Measurements from ENCODE around the gene JAKMIP2.

The JAKMIP2 gene

DNA sequence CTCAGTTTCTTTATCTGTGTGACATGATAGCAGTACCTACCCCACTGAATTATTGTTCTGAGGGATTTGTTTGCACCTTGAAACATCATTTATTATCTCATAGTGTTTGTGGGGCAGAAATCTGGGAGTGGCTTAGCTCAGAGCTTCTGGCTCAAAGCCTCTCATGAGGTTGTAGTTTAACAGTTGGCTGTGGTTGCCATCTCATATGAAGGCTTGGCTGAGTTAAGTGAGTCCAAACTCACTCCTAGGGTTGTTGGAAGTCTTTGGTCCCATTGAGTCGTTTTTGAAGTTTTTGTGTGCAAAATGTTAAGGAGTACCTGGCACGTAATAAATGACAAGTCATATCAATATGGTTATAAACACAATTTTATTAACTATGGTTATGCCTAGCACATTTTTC, 3.6 kb upstream of the JAKMIP2 start:
- DNase-seq: no peak

DNA sequence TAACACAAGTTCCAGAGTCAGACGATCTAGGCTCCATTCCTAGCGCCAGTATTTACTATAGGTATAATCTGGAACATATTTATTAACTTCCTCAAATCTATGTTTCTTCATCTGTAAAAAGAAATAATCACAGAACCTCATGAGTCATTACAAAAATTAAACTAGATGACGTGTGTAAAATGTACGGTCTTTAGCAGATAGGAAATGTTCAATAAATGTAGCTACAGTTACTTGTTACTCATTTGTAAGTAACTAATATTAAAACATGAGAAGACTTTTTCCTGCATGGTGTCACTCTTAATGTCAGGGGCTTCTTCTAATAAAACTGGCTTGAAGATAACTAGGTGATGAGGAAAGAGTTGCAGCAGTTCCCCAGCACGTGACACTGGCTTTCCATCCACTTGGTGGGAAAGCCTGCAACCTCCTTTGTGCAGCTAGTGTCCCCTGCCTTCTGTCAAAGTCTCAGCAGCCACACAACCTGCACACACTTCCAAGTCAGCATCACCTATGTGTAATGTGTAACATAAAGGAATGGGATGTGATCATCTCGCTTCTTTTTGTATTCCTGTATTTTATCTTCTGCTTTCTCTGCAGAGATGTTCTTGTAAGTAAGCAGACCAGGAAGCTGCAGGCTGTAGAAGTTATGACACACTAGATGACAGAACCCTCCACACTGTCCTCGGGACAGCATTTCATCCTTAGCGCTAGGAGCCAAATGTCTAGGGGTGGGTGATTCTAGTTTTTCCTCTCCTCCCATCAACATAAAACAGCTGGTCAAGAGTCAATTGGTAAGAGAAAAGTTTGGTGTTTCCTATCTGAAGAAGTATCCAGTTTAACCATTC, 1.8 kb upstream of the JAKMIP2 start:
- no peak for DNase-seq

- DNase-seq: no peak
These were observed 1.5 kb downstream of the JAKMIP2 start for GRCh38 chr5:147780924-147781573.

DNA sequence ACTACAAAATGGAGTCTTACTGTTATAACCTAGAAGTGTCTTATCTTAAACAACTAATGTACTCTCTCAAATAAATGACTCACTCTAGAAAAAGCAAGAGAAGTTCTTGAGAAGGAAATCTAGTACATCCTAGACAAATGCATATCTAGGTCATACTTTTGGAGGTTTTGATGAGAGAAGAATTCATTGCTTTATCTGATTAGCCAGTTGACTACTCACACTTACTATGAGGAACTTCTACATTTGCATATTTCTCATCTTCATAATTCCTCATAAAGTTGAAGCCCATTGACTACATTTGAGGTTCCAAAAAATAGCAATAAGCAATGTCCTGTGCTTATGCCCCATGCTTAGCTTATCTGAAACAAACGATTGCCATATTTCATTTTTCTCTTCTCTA, 2.8 kb downstream of the JAKMIP2 start:
- no peak for DNase-seq

- DNase-seq: no peak
These were observed 5.5 kb downstream of the JAKMIP2 start for GRCh38 chr5:147776989-147777388.

GRCh38 chr5:147773587-147773986, 8.9 kb downstream of the JAKMIP2 start:
- no peak for DNase-seq

GRCh38 chr5:147773139-147773538, 9.4 kb downstream of the JAKMIP2 start:
- no peak for DNase-seq

DNA sequence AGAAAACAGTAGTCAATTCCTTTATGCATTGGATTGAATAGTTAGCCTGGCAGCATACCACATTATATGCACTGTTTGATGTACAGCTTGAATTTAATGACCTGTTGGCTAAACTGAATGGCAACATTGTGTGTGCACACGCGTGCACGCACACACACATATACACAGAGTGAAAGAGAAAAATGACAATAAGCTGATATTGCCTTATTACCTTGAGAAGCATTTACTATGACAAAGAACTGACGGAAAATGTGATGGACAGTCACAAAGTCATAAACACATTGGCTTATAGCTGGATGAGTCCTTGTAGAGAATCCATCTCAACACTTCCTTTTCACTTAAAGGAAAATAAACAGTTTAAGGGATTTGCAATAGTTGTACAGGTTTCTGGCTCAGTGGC, 15.5 kb downstream of the JAKMIP2 start:
- DNase-seq: no peak

GRCh38 chr5:147763791-147764525, 18.6 kb downstream of the JAKMIP2 start:
- no peak for DNase-seq

DNA sequence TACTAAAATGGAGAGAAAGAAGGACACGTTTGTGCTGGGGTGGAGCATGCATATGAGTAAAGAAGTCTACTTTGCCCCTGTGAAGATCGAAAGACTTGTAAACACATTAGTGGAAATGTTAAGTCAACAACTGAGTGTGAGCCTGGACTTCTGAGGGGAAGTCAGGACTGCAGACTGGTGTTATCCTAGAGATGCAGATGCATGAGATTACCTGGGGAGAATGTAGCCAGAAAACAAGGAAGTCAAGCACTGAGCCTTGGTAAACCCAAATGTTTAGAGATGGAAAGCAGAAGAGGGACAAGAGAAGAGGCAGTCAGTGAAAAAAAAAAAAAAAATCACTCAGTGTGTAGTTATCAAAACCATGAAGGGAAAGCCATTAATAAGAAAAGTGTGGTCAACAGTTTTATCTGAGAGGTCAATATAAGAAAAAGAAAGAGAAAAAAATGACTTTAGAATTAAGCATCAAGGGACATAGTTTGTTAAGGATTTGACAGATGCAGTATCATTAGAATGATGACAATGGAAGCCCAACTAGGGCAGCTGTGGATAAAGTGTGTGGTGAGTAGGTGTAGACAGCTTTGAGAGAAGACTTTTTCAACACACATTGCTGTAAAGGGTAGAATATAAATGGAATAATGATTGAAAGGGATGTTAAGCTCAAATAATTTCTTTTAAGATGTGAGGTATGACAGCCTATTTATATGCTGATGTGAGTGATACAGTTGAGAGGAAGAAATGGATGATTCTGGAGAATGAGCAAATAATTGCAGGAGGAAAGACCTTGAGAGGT, 22.2 kb downstream of the JAKMIP2 start:
- DNase-seq: no peak

GRCh38 chr5:147759441-147759840, 23.1 kb downstream of the JAKMIP2 start:
- no peak for DNase-seq

DNA sequence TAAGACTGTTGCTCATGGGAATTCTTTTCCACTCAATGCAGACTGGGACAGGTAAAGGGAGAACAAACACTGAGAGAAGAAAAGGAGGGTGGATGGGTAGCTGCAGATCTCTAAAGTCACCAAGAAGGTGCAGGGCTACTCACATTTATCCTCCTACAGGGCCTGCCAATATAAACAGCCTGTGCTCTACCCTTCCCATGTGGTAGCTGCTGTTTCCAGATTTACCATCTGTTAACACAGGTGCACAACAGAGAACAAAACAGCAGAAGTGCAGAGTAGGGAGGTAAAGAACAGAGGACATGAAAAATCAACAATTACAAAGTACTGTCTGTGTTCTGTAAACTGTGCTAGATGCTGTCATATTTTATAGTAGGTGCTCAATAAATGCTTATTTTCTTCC, 26.0 kb downstream of the JAKMIP2 start:
- no peak for DNase-seq

- DNase-seq: no peak
These were observed 28.0 kb downstream of the JAKMIP2 start for GRCh38 chr5:147754372-147755122.

DNA sequence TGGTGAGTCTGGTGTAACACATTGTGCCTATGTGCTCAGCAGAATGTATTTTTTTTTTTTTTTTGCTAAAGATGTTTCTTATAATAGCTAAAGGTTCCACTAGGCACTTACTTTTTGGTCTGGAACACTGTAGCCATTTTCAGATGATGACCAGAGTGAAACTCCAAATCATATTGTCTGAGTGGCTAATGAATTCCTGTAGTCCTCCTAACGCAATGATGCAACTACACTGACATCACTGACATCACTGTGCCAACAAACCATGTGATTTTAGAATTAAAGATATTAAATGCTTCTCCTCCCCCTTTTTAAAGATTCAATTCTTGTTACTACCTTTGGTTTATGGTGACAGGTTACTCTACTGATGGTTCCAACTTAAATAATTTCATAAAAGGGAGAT, 28.8 kb downstream of the JAKMIP2 start:
- DNase-seq: no peak

GRCh38 chr5:147752666-147753290, 29.8 kb downstream of the JAKMIP2 start:
- no peak for DNase-seq

- DNase-seq: no peak
These were observed 30.5 kb downstream of the JAKMIP2 start for GRCh38 chr5:147752033-147752432.

GRCh38 chr5:147751156-147751830, 31.2 kb downstream of the JAKMIP2 start:
- no peak for DNase-seq

DNA sequence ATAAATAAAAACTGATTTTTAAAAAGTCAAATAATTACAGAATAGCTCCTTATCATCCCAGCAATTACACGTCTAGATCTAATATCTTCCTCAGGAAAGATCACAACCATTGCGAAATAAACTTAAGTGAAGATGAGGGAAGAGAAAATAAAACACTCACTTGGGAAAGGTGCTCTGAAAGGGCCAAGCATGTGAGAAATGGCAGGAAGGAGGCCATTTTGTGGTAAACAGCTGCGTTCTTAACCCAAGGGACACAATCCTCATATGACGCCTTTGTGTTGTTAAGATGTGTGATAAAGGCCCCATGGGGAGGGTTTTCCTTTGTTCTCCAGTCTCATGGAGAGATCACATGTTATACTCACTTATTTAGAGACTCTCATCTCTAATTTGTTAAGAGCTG, 32.5 kb downstream of the JAKMIP2 start:
- DNase-seq: no peak

- DNase-seq: no peak
These were observed 33.9 kb downstream of the JAKMIP2 start for GRCh38 chr5:147748590-147748989.

DNA sequence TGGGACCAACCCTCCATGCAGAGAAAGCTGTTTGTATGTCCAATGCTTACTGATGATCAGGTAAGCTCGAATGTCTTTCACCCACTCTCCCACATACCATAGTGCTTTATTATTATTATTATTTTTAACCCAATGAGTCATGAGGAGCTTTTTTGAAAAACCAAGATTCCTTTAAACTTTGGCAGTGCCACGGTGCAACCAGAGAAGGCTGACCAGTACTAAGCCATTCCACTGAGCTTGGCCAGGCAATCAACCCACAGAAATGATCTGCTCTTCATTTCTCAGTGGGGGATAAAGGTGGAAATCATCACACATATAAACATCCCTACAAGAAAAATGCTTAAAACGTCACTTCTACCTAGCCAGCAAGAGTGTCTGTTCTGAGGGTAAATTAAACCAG, 35.5 kb downstream of the JAKMIP2 start:
- no peak for DNase-seq

Data from CD4-positive, alpha-beta T cell treated with Interleukin-10 for 1 hour (primary cell).